GM12878 (cell line): ENCODE results near the gene PRDM16. TPM values are rescaled to one million over a fixed set of nuclear protein-coding genes. Genes with fewer than 3 reads are reported as not detected.

Source experiments
- ATAC-seq: fragments of 200-7000 bp; cut with Tn5 transposase; 3 replicates; pipeline ENCODE4 v1.9.1; 2020; ENCODE audit warnings: mild to moderate bottlenecking, moderate library complexity
- BruUV-seq: library from RNA; stranded (reverse); fragments of 400-500 nt; replicated peaks from 2 replicates; lab custom pipeline; 2021; lab: Mats Ljungman, UMichigan
- CTCF ChIA-PET: fragments of 300-600 bp; sonication (Branson Sonifier 250); formaldehyde crosslinking; extraction: SDS; loops from one replicate; lab custom pipeline; 2021; ENCODE audit warnings: inconsistent platforms; lab: Yijun Ruan, JAX
- POLR2A ChIA-PET: fragments of 350-600 bp; formaldehyde crosslinking; extraction: SDS; loops from one replicate; lab custom pipeline; 2021; ENCODE audit warnings: inconsistent platforms; lab: Charles Lee
- RAD21 ChIA-PET: fragments of 300-600 bp; sonication (Branson Sonifier 250); formaldehyde crosslinking; loops from one replicate; lab custom pipeline; 2023; ENCODE audit warnings: antibody characterized with exemption; ENCODE audit not compliant: unreplicated experiment; lab: Charles Lee
- SMC1A ChIA-PET: fragments of 300-600 bp; sonication (Branson Sonifier 250); formaldehyde crosslinking; loops from one replicate; lab custom pipeline; 2023; ENCODE audit not compliant: unreplicated experiment, uncharacterized antibody; lab: Charles Lee
- DNase-seq: peaks from one replicate; pipeline ENCODE4 v3.0.0-alpha.2; 2011; ENCODE audit warnings: low read depth, low spot score
- FAIRE-seq: peaks from 3 replicates; lab custom pipeline; 2011; peaks lifted over from hg19 to GRCh38; lab: Jason Lieb, UNC
- H2AFZ ChIP-seq: 2 replicates; pipeline ENCODE4 v1.6.0; 2011; ENCODE audit warnings: low read depth, low read length, control low read depth; ENCODE audit not compliant: control insufficient read depth
- H3K27ac ChIP-seq: 2 replicates; pipeline ENCODE4 v1.5.1; 2011; ENCODE audit warnings: control low read depth; ENCODE audit not compliant: control insufficient read depth, insufficient read depth
- H3K27me3 ChIP-seq, 2 experiments: replicated peaks in 1 of 2; 2 replicates each; pipeline versions ENCODE4 v1.6.0 to v1.6.1; 2011; ENCODE audit warnings: low read length in 1 of 2; ENCODE audit not compliant: control insufficient read depth in 2 of 2, insufficient read depth in 2 of 2
- H3K36me3 ChIP-seq, 2 experiments: 2 replicates each; pipeline ENCODE4 v1.5.1; 2011; ENCODE audit warnings: low read length in 1 of 2; ENCODE audit not compliant: control insufficient read depth in 2 of 2, insufficient read depth in 2 of 2
- H3K4me1 ChIP-seq: 2 replicates; pipeline ENCODE4 v1.6.1; 2011; ENCODE audit warnings: mild to moderate bottlenecking, low read length, moderate library complexity, mixed read lengths; ENCODE audit not compliant: control insufficient read depth, insufficient read depth
- H3K4me2 ChIP-seq: 2 replicates; pipeline ENCODE4 v1.6.0; 2011; ENCODE audit warnings: control low read depth; ENCODE audit not compliant: control insufficient read depth, insufficient read depth
- H3K4me3 ChIP-seq: fragments of 200-600 bp; sonication (generic); 2 replicates; pipeline ENCODE4 v1.5.1; 2016
- H3K79me2 ChIP-seq: 2 replicates; pipeline ENCODE4 v1.6.0; 2011; ENCODE audit warnings: low read length; ENCODE audit not compliant: control insufficient read depth, insufficient read depth
- H3K9ac ChIP-seq: 2 replicates; pipeline ENCODE4 v1.8.0; 2011; ENCODE audit warnings: low read length, control low read depth, mixed read lengths; ENCODE audit not compliant: control insufficient read depth, insufficient read depth
- H3K9me3 ChIP-seq: replicated peaks from 3 replicates; pipeline ENCODE4 v1.5.1; 2011; ENCODE audit warnings: mild to moderate bottlenecking, low read length; ENCODE audit not compliant: control insufficient read depth, insufficient read depth
- H4K20me1 ChIP-seq: 2 replicates; pipeline ENCODE4 v1.6.0; 2011; ENCODE audit not compliant: control insufficient read depth, insufficient read depth
- EP300 ChIP-seq, 2 experiments: fragments of 150-350 bp in 1 of 2; IDR thresholded peaks; 2 replicates each; pipeline ENCODE4 v1.6.1; 2011 to 2012; ENCODE audit warnings: low read depth in 2 of 2, low read length in 2 of 2, borderline replicate concordance in 1 of 2, improper control_type of control experiment in 1 of 2, inconsistent platforms in 1 of 2; ENCODE audit not compliant: control insufficient read depth in 1 of 2
- HDGF ChIP-seq: fragments of 450-650 bp; IDR thresholded peaks from 2 replicates; pipeline ENCODE4 v1.6.1; 2016; ENCODE audit warnings: antibody characterized with exemption
- IRF5 ChIP-seq: fragments of 450-650 bp; IDR thresholded peaks from 2 replicates; pipeline ENCODE4 v1.6.1; 2017; ENCODE audit warnings: borderline replicate concordance
- SUPT20H ChIP-seq: IDR thresholded peaks from 2 replicates; pipeline ENCODE4 v1.6.1; 2011; ENCODE audit warnings: low read depth, mild to moderate bottlenecking, low read length, moderate library complexity, borderline replicate concordance; ENCODE audit not compliant: control insufficient read depth
- TAF1 ChIP-seq: IDR thresholded peaks from 2 replicates; pipeline ENCODE4 v1.6.1; 2011; ENCODE audit warnings: mild to moderate bottlenecking, low read depth, low read length, borderline replicate concordance
- ZSCAN29 ChIP-seq: fragments of 450-650 bp; IDR thresholded peaks from 2 replicates; pipeline ENCODE4 v1.6.1; 2017; ENCODE audit warnings: mild to moderate bottlenecking, moderate library complexity
- WGBS: methylation state at CpG from one replicate; pipeline ENCODE4 v1.1.6; 2016; ENCODE audit warnings: low lambda C conversion rate; ENCODE audit not compliant: insufficient replicate concordance, insufficient coverage; ENCODE audit errors: missing lambda C conversion rate; 5-methylcytosine and 5-hydroxymethylcytosine counted together
- in situ Hi-C: fragments of 300-500 bp; cut with MboI; formaldehyde crosslinking; loops from 9 replicates; pipeline ENCODE4 v1.14.3; 2018; ENCODE audit warnings: mixed read lengths
- intact Hi-C: fragments of 100-400 bp; cut with micrococcal nuclease; formaldehyde crosslinking; loops from one replicate; pipeline ENCODE4 v1.14.2; 2022; ENCODE audit not compliant: unreplicated experiment
- polyA plus RNA-seq, 11 experiments: library from polyadenylated mRNA; depleted of rRNA in 4 of 11; unstranded in 6 of 11; stranded (reverse) in 5 of 11; fragments of >200 nt; fragmentation: Nextera tagmentation in 4 of 11; fragmentation: Illumina TruSeq in 1 of 11; extraction: Ambion mirVana in 4 of 11; extraction: Trizol in 1 of 11; gene quantifications; 1 replicate in 1 of 11; 2 replicates in 10 of 11; pipeline versions ENCODE4 v1.2.1 to v1.2.3, GENCODE V29; 2011 to 2016; ENCODE audit warnings: inconsistent platforms in 2 of 11, missing spikeins in 2 of 11, low read depth in 1 of 11
- total RNA-seq, 4 experiments: library from RNA; depleted of rRNA in 3 of 4; stranded (reverse); fragments of >200 nt in 3 of 4; fragmentation: Illumina TruSeq in 1 of 4; extraction: Trizol in 1 of 4; gene quantifications; 2 replicates each; pipeline versions ENCODE4 v1.2.1 to v1.2.3, GENCODE V29; 2013 to 2021
- TF ChIP-seq, protein P1 (sequence below): IDR thresholded peaks from 2 replicates; pipeline ENCODE4 v1.6.1; 2011; ENCODE audit warnings: low read depth, low read length, improper control_type of control experiment, borderline replicate concordance
- TF ChIP-seq, protein P2 (sequence below): fragments of 450-650 bp; IDR thresholded peaks from 2 replicates; pipeline ENCODE4 v1.6.1; 2018; ENCODE audit warnings: borderline replicate concordance, mild to moderate bottlenecking; ENCODE audit not compliant: partially characterized antibody
- TF ChIP-seq, protein P3 (sequence below): fragments of 150-350 bp; IDR thresholded peaks from 2 replicates; pipeline ENCODE4 v1.6.1; 2014; ENCODE audit warnings: mild to moderate bottlenecking, low read depth, low read length

The PRDM16 gene
- total and polyA plus RNA-seq, 10 of the 15 experiments (the other 5 are each of a cell fraction or from before 2014, with no cell fraction given) = 0.03 TPM; not detected in 9

DNA sequence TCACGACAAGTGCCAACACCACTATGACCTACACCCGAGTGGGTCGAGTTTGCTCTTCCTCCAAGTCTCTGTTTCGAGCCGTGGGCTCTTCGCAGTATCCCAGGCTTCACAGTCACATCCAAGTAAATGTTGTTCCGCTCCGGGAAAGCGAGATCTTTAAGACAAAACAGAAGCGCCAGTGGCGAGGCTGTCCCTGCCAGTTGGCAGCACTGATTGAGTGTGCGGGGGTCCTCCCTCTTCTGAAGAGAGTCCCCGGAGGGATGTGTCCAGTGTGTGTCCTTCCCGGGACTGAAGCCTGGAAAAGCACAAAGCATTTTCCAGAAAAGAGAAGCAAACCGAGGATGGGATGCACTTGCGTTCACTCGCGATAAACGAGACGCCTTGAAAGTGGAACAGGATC, 158.9 kb downstream of the PRDM16 start (continued):
- TF ChIP-seq, protein P1, sequence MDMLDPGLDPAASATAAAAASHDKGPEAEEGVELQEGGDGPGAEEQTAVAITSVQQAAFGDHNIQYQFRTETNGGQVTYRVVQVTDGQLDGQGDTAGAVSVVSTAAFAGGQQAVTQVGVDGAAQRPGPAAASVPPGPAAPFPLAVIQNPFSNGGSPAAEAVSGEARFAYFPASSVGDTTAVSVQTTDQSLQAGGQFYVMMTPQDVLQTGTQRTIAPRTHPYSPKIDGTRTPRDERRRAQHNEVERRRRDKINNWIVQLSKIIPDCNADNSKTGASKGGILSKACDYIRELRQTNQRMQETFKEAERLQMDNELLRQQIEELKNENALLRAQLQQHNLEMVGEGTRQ = no peak
- no peak for TF ChIP-seq IRF5
- TF ChIP-seq ZSCAN29 = no peak

DNA sequence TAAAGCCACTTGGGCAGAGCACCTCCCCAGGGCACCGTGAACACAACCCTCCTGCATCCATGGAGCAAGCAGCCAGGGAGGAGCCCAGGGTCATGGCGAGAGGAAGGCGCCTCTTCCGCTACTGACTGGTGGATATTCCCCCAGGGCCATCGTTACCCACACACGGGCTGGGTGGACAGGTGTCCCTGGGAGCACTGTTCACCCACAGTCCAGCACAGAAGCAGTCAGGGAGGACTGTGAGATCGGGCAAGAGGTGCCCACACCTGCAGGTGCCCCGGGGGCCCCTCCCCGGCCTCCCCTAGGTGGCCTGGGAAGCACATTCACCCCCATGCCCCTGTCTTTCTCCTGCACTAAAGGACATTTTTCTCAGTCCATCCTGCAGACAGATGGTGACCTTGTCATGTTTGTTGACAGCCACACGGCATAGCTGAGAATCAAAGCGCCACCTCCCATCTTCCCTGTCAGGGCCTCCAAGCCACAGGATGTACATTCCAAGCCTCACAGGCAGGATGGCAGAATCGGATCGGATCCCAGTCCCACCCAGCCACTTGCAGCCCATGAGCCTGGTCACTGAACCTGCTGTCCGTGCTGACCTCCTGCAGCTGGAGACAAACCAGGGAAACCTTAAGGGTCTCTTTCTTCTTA, 160.2 kb downstream of the PRDM16 start:
- Histone ChIP-seq H3K27ac (no peak overlapping the region), H3K79me2 (no peaks in the 10 kb centered on the region), H3K9me3 (no peaks in the 10 kb centered on the region), H3K4me2 (no peak overlapping the region)
- ATAC-seq = no peak
- POLR2A ChIA-PET = no interaction called here
- intact Hi-C loops = no loop called here
- DNase-seq = no peak
- in situ Hi-C loops = no loop called here
- RAD21 ChIA-PET = no interaction called here
- CTCF ChIA-PET = no interaction called here
- TF ChIP-seq HDGF (no peak), EP300 (IDR thresholded peaks at IDR 0.05; ENCODE audit: borderline replicate concordance in 1 of 2, control insufficient read depth in 1 of 2, low read depth in 2 of 2, low read length in 2 of 2) (no peak), TAF1 (no peak), SUPT20H (no peak)
- TF ChIP-seq, protein P2, sequence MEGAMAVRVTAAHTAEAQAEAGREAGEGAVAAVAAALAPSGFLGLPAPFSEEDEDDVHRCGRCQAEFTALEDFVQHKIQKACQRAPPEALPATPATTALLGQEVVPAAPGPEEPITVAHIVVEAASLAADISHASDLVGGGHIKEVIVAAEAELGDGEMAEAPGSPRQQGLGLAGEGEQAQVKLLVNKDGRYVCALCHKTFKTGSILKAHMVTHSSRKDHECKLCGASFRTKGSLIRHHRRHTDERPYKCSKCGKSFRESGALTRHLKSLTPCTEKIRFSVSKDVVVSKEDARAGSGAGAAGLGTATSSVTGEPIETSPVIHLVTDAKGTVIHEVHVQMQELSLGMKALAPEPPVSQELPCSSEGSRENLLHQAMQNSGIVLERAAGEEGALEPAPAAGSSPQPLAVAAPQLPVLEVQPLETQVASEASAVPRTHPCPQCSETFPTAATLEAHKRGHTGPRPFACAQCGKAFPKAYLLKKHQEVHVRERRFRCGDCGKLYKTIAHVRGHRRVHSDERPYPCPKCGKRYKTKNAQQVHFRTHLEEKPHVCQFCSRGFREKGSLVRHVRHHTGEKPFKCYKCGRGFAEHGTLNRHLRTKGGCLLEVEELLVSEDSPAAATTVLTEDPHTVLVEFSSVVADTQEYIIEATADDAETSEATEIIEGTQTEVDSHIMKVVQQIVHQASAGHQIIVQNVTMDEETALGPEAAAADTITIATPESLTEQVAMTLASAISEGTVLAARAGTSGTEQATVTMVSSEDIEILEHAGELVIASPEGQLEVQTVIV = no peak
- TF ChIP-seq, protein P3, sequence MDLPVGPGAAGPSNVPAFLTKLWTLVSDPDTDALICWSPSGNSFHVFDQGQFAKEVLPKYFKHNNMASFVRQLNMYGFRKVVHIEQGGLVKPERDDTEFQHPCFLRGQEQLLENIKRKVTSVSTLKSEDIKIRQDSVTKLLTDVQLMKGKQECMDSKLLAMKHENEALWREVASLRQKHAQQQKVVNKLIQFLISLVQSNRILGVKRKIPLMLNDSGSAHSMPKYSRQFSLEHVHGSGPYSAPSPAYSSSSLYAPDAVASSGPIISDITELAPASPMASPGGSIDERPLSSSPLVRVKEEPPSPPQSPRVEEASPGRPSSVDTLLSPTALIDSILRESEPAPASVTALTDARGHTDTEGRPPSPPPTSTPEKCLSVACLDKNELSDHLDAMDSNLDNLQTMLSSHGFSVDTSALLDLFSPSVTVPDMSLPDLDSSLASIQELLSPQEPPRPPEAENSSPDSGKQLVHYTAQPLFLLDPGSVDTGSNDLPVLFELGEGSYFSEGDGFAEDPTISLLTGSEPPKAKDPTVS = no peak
- TF ChIP-seq, all 136 proteins: peak for 0
- Histone ChIP-seq H2AFZ (no peak overlapping the region), H3K27me3 (no peaks in the 10 kb centered on the region), H3K4me1 (no peaks in the 10 kb centered on the region), H4K20me1 (no peaks in the 10 kb centered on the region), H3K4me3 (no peak overlapping the region), H3K36me3 (no peaks in the 10 kb centered on the region), H3K9ac (no peak overlapping the region)
- WGBS = 20% methylated on average over 14 of the region's 14 CpGs
- SMC1A ChIA-PET = no interaction called here
- BruUV-seq = no TSS peak
- no peak for FAIRE-seq
